Keratinocyte (primary cell): ENCODE data around the gene CACNB2. TPM values are rescaled to one million over a fixed set of nuclear protein-coding genes. Genes with fewer than 3 reads are reported as not detected.

Experiments used
- DNase-seq: peaks from one replicate; pipeline ENCODE4 v3.0.0-alpha.2; 2011; ENCODE audit warnings: low read depth, missing footprints, low spot score
- FAIRE-seq: peaks from 2 replicates; lab custom pipeline; 2011; peaks lifted over from hg19 to GRCh38; lab: Jason Lieb, UNC
- H2AFZ ChIP-seq: 2 replicates; pipeline ENCODE4 v1.6.0; 2012; ENCODE audit warnings: low read length, control low read depth, inconsistent platforms; ENCODE audit not compliant: control insufficient read depth
- H3K27ac ChIP-seq: 2 replicates; pipeline ENCODE4 v1.5.1; 2011; ENCODE audit warnings: low read length; ENCODE audit not compliant: control insufficient read depth, insufficient read depth
- H3K27me3 ChIP-seq: 3 replicates; pipeline ENCODE4 v1.6.0; 2011; ENCODE audit warnings: low read length; ENCODE audit not compliant: control insufficient read depth, insufficient read depth; ENCODE audit errors: extremely low read depth
- H3K36me3 ChIP-seq, 2 experiments: 2 replicates in 1 of 2; 3 replicates in 1 of 2; pipeline ENCODE4 v1.5.1; 2011; ENCODE audit warnings: low read length in 2 of 2, mild to moderate bottlenecking in 1 of 2; ENCODE audit not compliant: control insufficient read depth in 2 of 2, insufficient read depth in 2 of 2; ENCODE audit errors: extremely low read depth in 1 of 2
- H3K4me1 ChIP-seq: 3 replicates; pipeline ENCODE4 v1.5.1; 2011; ENCODE audit warnings: low read length; ENCODE audit not compliant: control insufficient read depth, insufficient read depth; ENCODE audit errors: extremely low read depth
- H3K4me2 ChIP-seq: 3 replicates; pipeline ENCODE4 v1.6.0; 2011; ENCODE audit warnings: low read depth, low read length; ENCODE audit not compliant: control insufficient read depth, insufficient read depth; ENCODE audit errors: extremely low read depth
- H3K4me3 ChIP-seq, 3 experiments: fragments of 200-600 bp in 1 of 3; sonication (generic) in 1 of 3; 2 replicates in 2 of 3; 3 replicates in 1 of 3; pipeline ENCODE4 v1.5.1; 2011 to 2016; ENCODE audit warnings: low read length in 3 of 3, mild to moderate bottlenecking in 3 of 3, control low read depth in 2 of 3, inconsistent platforms in 1 of 3, low read depth in 1 of 3, mixed read lengths in 1 of 3, mixed run types in 1 of 3, moderate library complexity in 1 of 3; ENCODE audit not compliant: control insufficient read depth in 2 of 3, insufficient read depth in 2 of 3; ENCODE audit errors: extremely low read depth in 1 of 3
- H3K79me2 ChIP-seq: 2 replicates; pipeline ENCODE4 v1.6.0; 2012; ENCODE audit warnings: low read length; ENCODE audit not compliant: control insufficient read depth, insufficient read depth
- H3K9ac ChIP-seq: 3 replicates; pipeline ENCODE4 v1.6.0; 2011; ENCODE audit warnings: low read length; ENCODE audit not compliant: control insufficient read depth, insufficient read depth; ENCODE audit errors: extremely low read depth
- H3K9me1 ChIP-seq: 3 replicates; pipeline ENCODE4 v1.6.0; 2011; ENCODE audit warnings: low read length; ENCODE audit not compliant: control insufficient read depth, insufficient read depth; ENCODE audit errors: extremely low read depth
- H3K9me3 ChIP-seq: 2 replicates; pipeline ENCODE4 v1.5.1; 2012; ENCODE audit warnings: low read depth, low read length; ENCODE audit not compliant: control insufficient read depth
- H4K20me1 ChIP-seq: 3 replicates; pipeline ENCODE4 v1.6.0; 2011; ENCODE audit warnings: low read length; ENCODE audit not compliant: control insufficient read depth, insufficient read depth; ENCODE audit errors: extremely low read depth
- CTCF ChIP-seq, 3 experiments: IDR thresholded peaks in 1 of 3; conservative IDR thresholded peaks in 1 of 3; optimal IDR thresholded peaks in 1 of 3; 2 replicates in 2 of 3; 3 replicates in 1 of 3; pipeline versions ENCODE3 to v1.5.1; 2011; ENCODE audit warnings: low read length in 3 of 3, mild to moderate bottlenecking in 3 of 3, moderate library complexity in 2 of 3, control low read depth in 1 of 3, inconsistent platforms in 1 of 3; ENCODE audit not compliant: insufficient read depth in 2 of 3; ENCODE audit errors: extremely low read depth in 1 of 3
- EZH2 ChIP-seq: IDR thresholded peaks from one replicate; pipeline ENCODE4 v1.6.1; 2012; ENCODE audit warnings: inconsistent platforms, mild to moderate bottlenecking, low read length, moderate library complexity
- dilution Hi-C: fragments of 300-500 bp; cut with MboI; formaldehyde crosslinking; loops from one replicate; pipeline ENCODE4 v1.7.0; 2020; ENCODE audit warnings: low sequenced_read_pairs; ENCODE audit not compliant: extremely low pct_ligation_motif_present
- polyA plus RNA-seq, 5 experiments: library from polyadenylated mRNA; depleted of rRNA in 3 of 5; stranded (reverse) in 3 of 5; stranded (forward) in 1 of 5; unstranded in 1 of 5; fragments of >200 nt; gene quantifications; 1 replicate in 1 of 5; 2 replicates in 3 of 5; 3 replicates in 1 of 5; pipeline versions ENCODE4 v1.2.1 to v1.2.3, GENCODE V29; 2011 to 2012; ENCODE audit warnings: missing spikeins in 2 of 5, low read depth in 1 of 5, low replicate concordance in 1 of 5

The CACNB2 gene
- polyA plus RNA-seq, 1 donor (not counting 4 experiments of a cell fraction or from before 2014, with no cell fraction given) = 0.03 TPM

- no peak overlapping the region for H3K27ac ChIP-seq
- no peak for FAIRE-seq
- H3K4me3 ChIP-seq = no peak overlapping the region
- no peaks in the 10 kb centered on the region for H3K36me3 ChIP-seq
- no peak overlapping the region for H2AFZ ChIP-seq
- no peaks in the 10 kb centered on the region for H3K9me1 ChIP-seq
- no peaks in the 10 kb centered on the region for H3K9me3 ChIP-seq
- no peaks in the 10 kb centered on the region for H3K4me1 ChIP-seq
- dilution Hi-C loops = no loop called here
- DNase-seq = no peak
- TF ChIP-seq CTCF (optimal IDR thresholded peaks at IDR 0.05 in 1 of 3, IDR thresholded peaks at IDR 0.05 in 1 of 3, conservative IDR thresholded peaks at IDR 0.05 in 1 of 3; ENCODE audit: extremely low read depth in 1 of 3, insufficient read depth in 2 of 3, low read length in 3 of 3) (no peak), EZH2 (no peak)
- no peaks in the 10 kb centered on the region for H3K79me2 ChIP-seq
- H4K20me1 ChIP-seq = no peaks in the 10 kb centered on the region
- no peak overlapping the region for H3K9ac ChIP-seq
- no peaks in the 10 kb centered on the region for H3K27me3 ChIP-seq
- no peak overlapping the region for H3K4me2 ChIP-seq
Observed at GRCh38 chr10:18308600-18308999, 168.4 kb downstream of the CACNB2 start.

GRCh38 chr10:18310761-18311160 is 170.5 kb downstream of the CACNB2 start:
- Histone ChIP-seq H3K4me3 (no peak overlapping the region), H3K4me1 (no peaks in the 10 kb centered on the region), H2AFZ (no peak overlapping the region), H4K20me1 (no peaks in the 10 kb centered on the region), H3K9me1 (no peaks in the 10 kb centered on the region), H3K27me3 (no peaks in the 10 kb centered on the region), H3K79me2 (no peaks in the 10 kb centered on the region), H3K9ac (no peak overlapping the region), H3K36me3 (no peaks in the 10 kb centered on the region), H3K27ac (no peak overlapping the region), H3K9me3 (no peaks in the 10 kb centered on the region), H3K4me2 (no peak overlapping the region)
- no peak for TF ChIP-seq CTCF (optimal IDR thresholded peaks at IDR 0.05 in 1 of 3, IDR thresholded peaks at IDR 0.05 in 1 of 3, conservative IDR thresholded peaks at IDR 0.05 in 1 of 3; ENCODE audit: extremely low read depth in 1 of 3, insufficient read depth in 2 of 3, low read length in 3 of 3)
- TF ChIP-seq EZH2 = no peak
- FAIRE-seq (no peak), DNase-seq (no peak)
- dilution Hi-C loops = no loop called here
